Measurements from ENCODE around the gene H2AZ2. TPM values are rescaled to one million over a fixed set of nuclear protein-coding genes. Genes with fewer than 3 reads are reported as not detected.
"Not testable (repeated sequence)": the region's sequence is repeated elsewhere in the genome, so short reads cannot be mapped to it uniquely, and the experiment has no call there.

Gene H2AZ2
- polyA plus RNA-seq, 10 donors = 128 to 176 (median 139) TPM

GRCh38 chr7:44789990-44790389 lies 57.9 kb downstream of the H2AZ2 start:
- DNase-seq = no peak

DNA sequence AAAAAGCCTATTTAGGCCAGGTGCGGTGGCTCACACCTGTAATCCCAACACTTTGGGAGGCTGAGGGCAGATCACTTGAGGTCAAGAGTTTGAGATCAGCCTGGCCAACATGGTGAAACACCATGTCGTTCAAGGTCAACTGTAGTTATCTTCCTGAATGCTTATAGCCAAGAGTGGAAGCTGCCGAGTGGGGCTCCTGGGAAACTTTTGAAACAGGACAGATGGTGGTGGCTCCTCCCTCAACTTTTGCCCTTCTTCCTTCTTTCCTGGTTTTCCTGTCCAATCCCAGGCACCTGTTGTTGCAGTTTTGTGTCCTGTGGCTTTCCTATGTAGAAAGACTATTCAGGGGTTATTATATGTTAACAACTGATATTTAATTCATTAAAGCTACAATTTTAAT lies 60.1 kb downstream of the H2AZ2 start:
- no peak for DNase-seq

- no peak for DNase-seq
Measured at GRCh38 chr7:44787041-44787440, 60.8 kb downstream of the H2AZ2 start.

- DNase-seq = not testable (repeated sequence)
Measured at GRCh38 chr7:44785218-44785617, 62.7 kb downstream of the H2AZ2 start.

GRCh38 chr7:44784364-44784763 lies 63.5 kb downstream of the H2AZ2 start:
- no peak for DNase-seq

DNA sequence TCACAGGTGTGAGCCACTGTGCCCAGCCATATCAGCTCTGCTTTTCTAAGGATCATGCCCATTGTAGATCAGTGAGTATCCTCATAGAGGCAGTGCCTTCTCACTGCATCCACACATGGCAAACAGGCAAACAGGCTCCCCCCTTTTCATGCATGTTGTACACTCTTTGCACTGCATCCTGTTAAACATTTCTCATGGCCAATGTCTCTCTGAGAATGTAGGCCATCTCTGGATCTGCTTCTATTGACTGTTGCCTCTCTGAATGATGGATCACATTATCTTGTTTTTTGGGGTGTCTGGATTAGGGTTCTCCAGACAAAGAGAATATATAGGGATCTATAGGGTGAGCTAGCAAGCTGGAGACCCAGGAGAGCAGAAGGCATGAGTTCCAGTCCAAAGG lies 64.5 kb downstream of the H2AZ2 start:
- DNase-seq = no peak

GRCh38 chr7:44782460-44782859 lies 65.4 kb downstream of the H2AZ2 start:
- no peak for DNase-seq

Other genes starting within 250 kb of the H2AZ2 start
- gene OGDH, start 241.5 kb downstream of the H2AZ2 start, polyA plus RNA-seq (ENCODE audit: insufficient read length in 10 of 10) = 10 to 100 TPM; 51.6 to 69.4 (median 63.6) TPM
- 10 to 100 TPM; 22.8 to 48.5 (median 34.0) TPM for gene ZMIZ2, start 99.2 kb downstream of the H2AZ2 start, polyA plus RNA-seq (ENCODE audit: insufficient read length in 10 of 10)
- gene PPIA, start 51.4 kb downstream of the H2AZ2 start, polyA plus RNA-seq (ENCODE audit: insufficient read length in 10 of 10) = 1,000 to 10,000 TPM in 1 of 10 donors, 100 to 1,000 TPM in 9; 727 to 1,030 (median 805) TPM
- 10 to 100 TPM; 27.4 to 40.8 (median 35.1) TPM for gene PURB, start 37.4 kb upstream of the H2AZ2 start, polyA plus RNA-seq (ENCODE audit: insufficient read length in 10 of 10)
- 1 to 10 TPM in 4 of 10 donors, under 1 TPM in 6; 0.42 to 6.6 (median 0.81) TPM for gene MYO1G, start 130.9 kb upstream of the H2AZ2 start, polyA plus RNA-seq (ENCODE audit: insufficient read length in 10 of 10)
- gene CCM2, start 152.1 kb upstream of the H2AZ2 start, polyA plus RNA-seq (ENCODE audit: insufficient read length in 10 of 10) = 10 to 100 TPM; 37.7 to 44.1 (median 40.4) TPM
- gene NACAD, start 240.9 kb upstream of the H2AZ2 start, polyA plus RNA-seq (ENCODE audit: insufficient read length in 10 of 10) = 1 to 10 TPM; 4.0 to 8.4 (median 5.7) TPM

All from muscle of back (tissue), 11 donors.